DND-41 (cell line): ENCODE results near the gene CCDC40.

ENCODE experiments used
- ATAC-seq: fragments of 200-7000 bp; cut with Tn5 transposase; 3 replicates; pipeline ENCODE4 v1.9.1; 2021; ENCODE audit warnings: low read depth; ENCODE audit not compliant: insufficient read depth
- DNase-seq: peaks from one replicate; pipeline ENCODE4 v3.0.0-alpha.2; 2020
- H2AFZ ChIP-seq: 2 replicates; pipeline ENCODE4 v1.6.0; 2012; ENCODE audit warnings: low read depth, low read length
- H3K27ac ChIP-seq: 2 replicates; pipeline ENCODE4 v1.5.1; 2012; ENCODE audit warnings: low read length, inconsistent platforms
- H3K27me3 ChIP-seq: fragments of 200-600 bp; sonication (generic); 2 replicates; pipeline ENCODE4 v1.6.0; 2012; ENCODE audit warnings: low read length, mild to moderate bottlenecking, inconsistent platforms; ENCODE audit not compliant: insufficient read depth, poor library complexity
- H3K36me3 ChIP-seq: 2 replicates; pipeline ENCODE4 v1.5.1; 2012; ENCODE audit warnings: low read length, inconsistent platforms; ENCODE audit not compliant: insufficient read depth
- H3K4me1 ChIP-seq: 2 replicates; pipeline ENCODE4 v1.5.1; 2012; ENCODE audit warnings: mild to moderate bottlenecking, low read length; ENCODE audit not compliant: insufficient read depth
- H3K4me2 ChIP-seq: 2 replicates; pipeline ENCODE4 v1.6.0; 2012; ENCODE audit warnings: mild to moderate bottlenecking, moderate library complexity, low read length, inconsistent platforms; ENCODE audit not compliant: insufficient read depth
- H3K4me3 ChIP-seq, 2 experiments: fragments of 200-600 bp in 1 of 2; shearing (Covaris generic) in 1 of 2; 2 replicates each; pipeline ENCODE4 v1.5.1; 2012 to 2016; ENCODE audit warnings: inconsistent platforms in 2 of 2, low read length in 2 of 2, mild to moderate bottlenecking in 2 of 2, low read depth in 1 of 2, moderate library complexity in 1 of 2
- H3K79me2 ChIP-seq: 2 replicates; pipeline ENCODE4 v1.6.0; 2012; ENCODE audit warnings: low read length, inconsistent platforms; ENCODE audit not compliant: insufficient read depth
- H3K9ac ChIP-seq: 2 replicates; pipeline ENCODE4 v1.6.0; 2012; ENCODE audit warnings: low read depth, mild to moderate bottlenecking, inconsistent platforms, low read length, moderate library complexity
- H3K9me3 ChIP-seq: 2 replicates; pipeline ENCODE4 v1.5.1; 2012; ENCODE audit warnings: low read length, moderate library complexity, mild to moderate bottlenecking, inconsistent platforms; ENCODE audit not compliant: insufficient read depth, severe bottlenecking
- H4K20me1 ChIP-seq: 2 replicates; pipeline ENCODE4 v1.6.0; 2012; ENCODE audit warnings: low read length; ENCODE audit not compliant: insufficient read depth
- CTCF ChIP-seq: IDR thresholded peaks from 2 replicates; pipeline ENCODE4 v1.5.1; 2012; ENCODE audit warnings: borderline replicate concordance, low read length, moderate library complexity, mild to moderate bottlenecking; ENCODE audit not compliant: poor library complexity, severe bottlenecking; ENCODE audit errors: extremely low read depth
- EZH2 ChIP-seq: IDR thresholded peaks from 3 replicates; pipeline ENCODE4 v1.6.1; 2012; ENCODE audit warnings: borderline replicate concordance, low read depth, mild to moderate bottlenecking, moderate library complexity, low read length, inconsistent platforms; ENCODE audit not compliant: severe bottlenecking

CCDC40 gene

GRCh38 chr17:80086081-80086480 is 49.6 kb downstream of the CCDC40 start:
- H3K79me2 ChIP-seq = no peaks in the 10 kb centered on the region
- H3K4me3 ChIP-seq = no peak overlapping the region
- ATAC-seq (no peak), DNase-seq (no peak)
- H2AFZ ChIP-seq = no peak overlapping the region
- peaks cover 8% of the 10 kb centered on the region for H3K4me1 ChIP-seq
- H3K4me2 ChIP-seq = no peak overlapping the region
- TF ChIP-seq EZH2 (no peak), CTCF (no peak)
- no peak overlapping the region for H3K27ac ChIP-seq
- H4K20me1 ChIP-seq = no peaks in the 10 kb centered on the region
- H3K27me3 ChIP-seq = peaks cover 5% of the 10 kb centered on the region
- no peaks in the 10 kb centered on the region for H3K36me3 ChIP-seq
- no peak overlapping the region for H3K9ac ChIP-seq
- no peaks in the 10 kb centered on the region for H3K9me3 ChIP-seq

GRCh38 chr17:80086616-80087015 is 50.2 kb downstream of the CCDC40 start:
- H3K27me3 ChIP-seq = peaks cover 5% of the 10 kb centered on the region
- TF ChIP-seq CTCF (no peak), EZH2 (no peak)
- no peaks in the 10 kb centered on the region for H3K9me3 ChIP-seq

GRCh38 chr17:80087346-80088265 is 51.2 kb downstream of the CCDC40 start:
- Histone ChIP-seq H3K79me2 (no peaks in the 10 kb centered on the region), H3K27ac (no peak overlapping the region), H3K4me3 (no peak overlapping the region), H3K9ac (no peak overlapping the region), H4K20me1 (no peaks in the 10 kb centered on the region), H3K9me3 (no peaks in the 10 kb centered on the region), H2AFZ (no peak overlapping the region), H3K4me1 (peaks cover 4% of the 10 kb centered on the region), H3K27me3 (peaks cover 5% of the 10 kb centered on the region), H3K4me2 (no peak overlapping the region), H3K36me3 (no peaks in the 10 kb centered on the region)
- DNase-seq (no peak), ATAC-seq (no peak)
- no peak for TF ChIP-seq CTCF
- no peak for TF ChIP-seq EZH2

More at GRCh38 chr17:80086616-80087015, 50.2 kb downstream of the CCDC40 start:
- Histone ChIP-seq H3K9ac (no peak overlapping the region), H3K79me2 (no peaks in the 10 kb centered on the region), H4K20me1 (no peaks in the 10 kb centered on the region), H3K4me1 (peaks cover 8% of the 10 kb centered on the region), H2AFZ (no peak overlapping the region), H3K4me3 (no peak overlapping the region), H3K4me2 (no peak overlapping the region), H3K36me3 (no peaks in the 10 kb centered on the region), H3K27ac (no peak overlapping the region)
- DNase-seq (no peak), ATAC-seq (no peak)
